ENCODE results near the gene WWC1. TPM values are rescaled to one million over a fixed set of nuclear protein-coding genes. Genes with fewer than 3 reads are reported as not detected.
"Not testable (repeated sequence)": the region's sequence is repeated elsewhere in the genome, so short reads cannot be mapped to it uniquely, and the experiment has no call there.

The WWC1 gene
- polyA plus RNA-seq, 3 donors, result 2.8 to 14.2 (median 4.8) TPM

- 79 to 89% (median 82%) methylated on average over 3 of the region's 3 CpGs for WGBS, 3 donors
- no peak overlapping the region for H3K27ac ChIP-seq (ENCODE audit: low read depth, low read length)
These were observed 11.3 kb downstream of the WWC1 start for GRCh38 chr5:168302785-168303184.

- no peak overlapping the region for H3K27ac ChIP-seq (ENCODE audit: low read depth, low read length)
- 73 to 90% (median 81%) methylated on average over 5 of the region's 5 CpGs for WGBS, 3 donors
These were observed 12.1 kb downstream of the WWC1 start for GRCh38 chr5:168303393-168304025.

- WGBS, 3 donors, result 50 to 86% (median 74%) methylated on average over 2 of the region's 2 CpGs
- no peak overlapping the region for H3K27ac ChIP-seq (ENCODE audit: low read depth, low read length)
These were observed 12.9 kb downstream of the WWC1 start for GRCh38 chr5:168304349-168304748.

- 39 to 78% (median 66%) methylated on average over 7 of the region's 7 CpGs for WGBS, 3 donors
- H3K27ac ChIP-seq (ENCODE audit: low read depth, low read length), result no peak overlapping the region
These were observed 13.8 kb downstream of the WWC1 start for GRCh38 chr5:168305281-168305680.

- no peak overlapping the region for H3K27ac ChIP-seq (ENCODE audit: low read depth, low read length)
- WGBS, 3 donors, result 80 to 88% (median 84%) methylated on average over 6 of the region's 6 CpGs
These were observed 15.6 kb downstream of the WWC1 start for GRCh38 chr5:168307022-168307421.

- no peak overlapping the region for H3K27ac ChIP-seq (ENCODE audit: low read depth, low read length)
- WGBS, 3 donors, result 74 to 85% (median 81%) methylated on average over 4 of the region's 4 CpGs
These were observed 16.6 kb downstream of the WWC1 start for GRCh38 chr5:168307925-168308584.

- 45 to 91% (median 90%) methylated on average over 6 of the region's 6 CpGs for WGBS, 3 donors
- H3K27ac ChIP-seq (ENCODE audit: low read depth, low read length), result no peak overlapping the region
These were observed 17.6 kb downstream of the WWC1 start for GRCh38 chr5:168308976-168309598.

GRCh38 chr5:168310541-168310940 is 19.1 kb downstream of the WWC1 start:
- WGBS, 3 donors, result 88 to 100% (median 92%) methylated on average over 3 of the region's 3 CpGs
- H3K27ac ChIP-seq (ENCODE audit: low read depth, low read length), result not testable (repeated sequence)

- 69 to 74% (median 73%) methylated on average over 6 of the region's 6 CpGs for WGBS, 3 donors
- H3K27ac ChIP-seq (ENCODE audit: low read depth, low read length), result no peak overlapping the region
These were observed 19.7 kb downstream of the WWC1 start for GRCh38 chr5:168311061-168311566.

- H3K27ac ChIP-seq (ENCODE audit: low read depth, low read length), result no peak overlapping the region
- WGBS, 3 donors, result 79 to 84% (median 83%) methylated on average over 11 of the region's 11 CpGs
These were observed 21.3 kb downstream of the WWC1 start for GRCh38 chr5:168312606-168313295.

GRCh38 chr5:168313596-168314204 is 22.3 kb downstream of the WWC1 start:
- H3K27ac ChIP-seq (ENCODE audit: low read depth, low read length), result no peak overlapping the region
- WGBS, 3 donors, result 78 to 87% (median 81%) methylated on average over 7 of the region's 7 CpGs

- WGBS, 3 donors, result 28 to 64% (median 63%) methylated on average over 12 of the region's 12 CpGs
- H3K27ac ChIP-seq (ENCODE audit: low read depth, low read length), result no peak overlapping the region
These were observed 23.4 kb downstream of the WWC1 start for GRCh38 chr5:168314735-168315411.

- H3K27ac ChIP-seq (ENCODE audit: low read depth, low read length), result no peak overlapping the region
- WGBS, 3 donors, result 43 to 87% (median 84%) methylated on average over 10 of the region's 10 CpGs
These were observed 24.1 kb downstream of the WWC1 start for GRCh38 chr5:168315416-168316138.

GRCh38 chr5:168316139-168316578 is 24.7 kb downstream of the WWC1 start:
- WGBS, 3 donors, result 19 to 86% (median 75%) methylated on average over 9 of the region's 9 CpGs
- H3K27ac ChIP-seq (ENCODE audit: low read depth, low read length), result no peak overlapping the region

- H3K27ac ChIP-seq (ENCODE audit: low read depth, low read length), result no peak overlapping the region
- WGBS, 3 donors, result 68 to 72% (median 70%) methylated on average over 8 of the region's 8 CpGs
These were observed 25.7 kb downstream of the WWC1 start for GRCh38 chr5:168317096-168317520.

- H3K27ac ChIP-seq (ENCODE audit: low read depth, low read length), result no peak overlapping the region
- 17 to 27% (median 25%) methylated on average over 4 of the region's 4 CpGs for WGBS, 3 donors
These were observed 26.2 kb downstream of the WWC1 start for GRCh38 chr5:168317521-168318147.

GRCh38 chr5:168318240-168318639 is 26.8 kb downstream of the WWC1 start:
- WGBS, 3 donors, result 84 to 92% (median 84%) methylated on average over 3 to 4 of the region's 4 CpGs
- no peak overlapping the region for H3K27ac ChIP-seq (ENCODE audit: low read depth, low read length)
